ENCODE measurements around the gene SHISA5. TPM values are rescaled to one million over a fixed set of nuclear protein-coding genes. Genes with fewer than 3 reads are reported as not detected.

The SHISA5 gene
- total and polyA plus RNA-seq, 2 experiments from 2014 or later = 86.0 to 92.3 TPM

DNA sequence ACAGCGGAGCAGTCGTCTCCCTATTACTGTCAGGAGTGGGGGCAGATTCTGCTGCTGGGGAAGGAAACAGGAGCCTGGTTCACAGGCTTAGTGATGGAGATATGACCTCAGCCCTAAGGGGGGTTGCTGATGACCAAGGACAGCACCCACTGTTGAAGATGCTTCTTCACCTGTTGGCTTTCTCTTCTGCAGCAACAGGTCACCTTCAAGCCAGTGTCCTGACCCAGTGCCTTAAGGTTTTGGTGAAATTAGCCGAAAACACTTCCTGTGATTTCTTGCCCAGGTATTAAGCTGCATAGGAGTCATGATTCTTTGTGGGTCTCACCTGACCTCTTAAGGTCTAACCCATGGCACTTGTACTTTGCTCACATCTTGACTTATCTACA, 43.5 kb downstream of the SHISA5 start:
- DNase-seq (ENCODE audit: low read depth in 1 of 2, low spot score in 1 of 2) = no peak
- H3K27ac ChIP-seq = no peak overlapping the region
- H3K4me3 ChIP-seq = no peak overlapping the region
- H3K4me1 ChIP-seq (ENCODE audit: low read depth) = peaks cover 3% of the 10 kb centered on the region
- TF ChIP-seq, protein P1, sequence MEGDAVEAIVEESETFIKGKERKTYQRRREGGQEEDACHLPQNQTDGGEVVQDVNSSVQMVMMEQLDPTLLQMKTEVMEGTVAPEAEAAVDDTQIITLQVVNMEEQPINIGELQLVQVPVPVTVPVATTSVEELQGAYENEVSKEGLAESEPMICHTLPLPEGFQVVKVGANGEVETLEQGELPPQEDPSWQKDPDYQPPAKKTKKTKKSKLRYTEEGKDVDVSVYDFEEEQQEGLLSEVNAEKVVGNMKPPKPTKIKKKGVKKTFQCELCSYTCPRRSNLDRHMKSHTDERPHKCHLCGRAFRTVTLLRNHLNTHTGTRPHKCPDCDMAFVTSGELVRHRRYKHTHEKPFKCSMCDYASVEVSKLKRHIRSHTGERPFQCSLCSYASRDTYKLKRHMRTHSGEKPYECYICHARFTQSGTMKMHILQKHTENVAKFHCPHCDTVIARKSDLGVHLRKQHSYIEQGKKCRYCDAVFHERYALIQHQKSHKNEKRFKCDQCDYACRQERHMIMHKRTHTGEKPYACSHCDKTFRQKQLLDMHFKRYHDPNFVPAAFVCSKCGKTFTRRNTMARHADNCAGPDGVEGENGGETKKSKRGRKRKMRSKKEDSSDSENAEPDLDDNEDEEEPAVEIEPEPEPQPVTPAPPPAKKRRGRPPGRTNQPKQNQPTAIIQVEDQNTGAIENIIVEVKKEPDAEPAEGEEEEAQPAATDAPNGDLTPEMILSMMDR (IDR thresholded peaks at IDR 0.05; ENCODE audit: low read depth, low read length) = no peak
- H3K9me3 ChIP-seq (ENCODE audit: low read depth) = no peaks in the 10 kb centered on the region
- peaks cover 35% of the 10 kb centered on the region for H3K36me3 ChIP-seq
- H3K27me3 ChIP-seq = no peaks in the 10 kb centered on the region

DNA sequence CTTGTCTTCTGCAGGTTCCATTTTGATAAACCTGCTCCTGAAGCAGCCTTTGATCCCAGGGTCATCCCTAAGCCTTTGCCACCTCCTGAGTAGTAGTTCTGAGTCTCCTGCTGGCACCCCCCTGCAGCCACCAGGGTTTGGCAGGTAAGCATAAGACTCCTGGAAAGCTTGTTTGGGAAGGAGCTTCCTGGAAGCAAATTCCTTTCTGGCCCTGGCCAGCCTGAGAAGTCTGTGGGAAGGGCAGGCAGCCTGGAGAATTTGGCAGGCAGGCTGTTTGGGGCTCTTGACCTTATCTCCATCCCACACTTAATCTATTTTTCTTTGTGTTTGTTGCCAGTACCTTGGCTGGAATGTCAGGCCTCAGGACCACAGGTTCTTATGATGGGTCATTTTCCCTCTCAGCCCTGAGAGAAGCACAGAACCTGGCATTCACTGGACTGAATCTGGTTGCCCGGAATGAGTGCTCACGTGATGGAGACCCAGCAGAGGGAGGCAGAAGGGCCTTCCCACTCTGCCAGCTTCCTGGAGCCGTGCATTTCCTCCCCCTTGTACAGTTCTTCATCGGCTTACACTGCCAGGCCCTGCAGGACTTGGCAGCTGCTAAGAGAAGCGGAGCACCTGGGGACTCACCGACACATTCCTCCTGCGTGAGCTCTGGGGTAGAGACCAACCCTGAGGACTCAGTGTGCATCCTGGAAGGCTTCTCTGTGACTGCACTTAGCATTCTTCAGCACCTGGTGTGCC, 44.0 kb downstream of the SHISA5 start:
- Histone ChIP-seq H3K36me3 (peaks cover 38% of the 10 kb centered on the region), H3K27ac (no peak overlapping the region), H3K9me3 (ENCODE audit: low read depth) (no peaks in the 10 kb centered on the region), H3K4me3 (no peak overlapping the region), H3K4me1 (ENCODE audit: low read depth) (no peaks in the 10 kb centered on the region), H3K27me3 (no peaks in the 10 kb centered on the region)
- TF ChIP-seq, protein P1 (IDR thresholded peaks at IDR 0.05; ENCODE audit: low read depth, low read length) = no peak
- no peak for DNase-seq (ENCODE audit: low read depth in 1 of 2, low spot score in 1 of 2)

DNA sequence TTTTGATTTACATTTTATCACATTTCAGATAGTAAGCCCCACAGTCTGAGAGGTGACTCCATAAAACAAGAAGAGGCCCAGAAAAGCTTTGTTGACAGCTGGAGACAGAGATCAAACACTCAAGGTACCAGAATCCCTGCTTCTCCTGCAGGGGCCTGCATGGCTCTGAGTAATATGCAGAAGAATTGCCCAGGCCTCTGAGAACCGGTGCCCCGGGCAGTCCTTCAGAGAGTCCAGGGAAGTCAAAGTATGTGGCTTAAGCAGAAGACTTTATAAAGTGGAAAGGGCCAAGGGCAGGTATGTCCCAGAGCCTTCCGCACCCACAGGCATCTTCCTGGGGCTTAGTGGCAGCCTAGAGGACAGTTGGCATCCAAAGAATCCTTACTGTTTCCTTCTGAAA, 44.6 kb downstream of the SHISA5 start:
- Histone ChIP-seq H3K4me3 (no peak overlapping the region), H3K27ac (no peak overlapping the region), H3K9me3 (ENCODE audit: low read depth) (no peaks in the 10 kb centered on the region), H3K36me3 (peaks cover 39% of the 10 kb centered on the region), H3K4me1 (ENCODE audit: low read depth) (no peaks in the 10 kb centered on the region), H3K27me3 (no peaks in the 10 kb centered on the region)
- TF ChIP-seq, protein P1 (IDR thresholded peaks at IDR 0.05; ENCODE audit: low read depth, low read length) = no peak
- no peak for DNase-seq (ENCODE audit: low read depth in 1 of 2, low spot score in 1 of 2)

DNA sequence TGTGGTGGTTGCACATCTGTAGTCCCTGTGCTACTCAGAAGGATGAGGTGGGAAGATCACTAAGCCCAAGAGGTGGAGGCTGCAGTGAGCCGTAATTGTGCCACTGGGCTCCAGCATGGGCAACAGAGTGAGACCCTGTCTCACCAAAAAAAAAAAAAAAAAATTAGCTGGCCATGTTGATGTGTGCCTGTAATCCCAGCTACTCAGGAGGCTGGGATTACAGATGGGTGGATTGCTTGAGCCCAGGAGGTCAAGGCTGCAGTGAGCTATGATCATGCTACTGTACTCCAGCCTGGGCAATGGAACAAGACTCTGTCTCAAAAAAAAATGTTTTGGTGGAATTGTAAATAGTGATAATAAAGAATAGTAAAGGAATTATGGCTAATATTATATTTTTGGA, 47.5 kb downstream of the SHISA5 start:
- no peaks in the 10 kb centered on the region for H3K27me3 ChIP-seq
- H3K27ac ChIP-seq = no peak overlapping the region
- no peaks in the 10 kb centered on the region for H3K9me3 ChIP-seq (ENCODE audit: low read depth)
- DNase-seq (ENCODE audit: low read depth in 1 of 2, low spot score in 1 of 2) = no peak
- H3K4me1 ChIP-seq (ENCODE audit: low read depth) = no peaks in the 10 kb centered on the region
- TF ChIP-seq, protein P1 (IDR thresholded peaks at IDR 0.05; ENCODE audit: low read depth, low read length) = no peak
- H3K36me3 ChIP-seq = peaks cover 50% of the 10 kb centered on the region
- no peak overlapping the region for H3K4me3 ChIP-seq

DNA sequence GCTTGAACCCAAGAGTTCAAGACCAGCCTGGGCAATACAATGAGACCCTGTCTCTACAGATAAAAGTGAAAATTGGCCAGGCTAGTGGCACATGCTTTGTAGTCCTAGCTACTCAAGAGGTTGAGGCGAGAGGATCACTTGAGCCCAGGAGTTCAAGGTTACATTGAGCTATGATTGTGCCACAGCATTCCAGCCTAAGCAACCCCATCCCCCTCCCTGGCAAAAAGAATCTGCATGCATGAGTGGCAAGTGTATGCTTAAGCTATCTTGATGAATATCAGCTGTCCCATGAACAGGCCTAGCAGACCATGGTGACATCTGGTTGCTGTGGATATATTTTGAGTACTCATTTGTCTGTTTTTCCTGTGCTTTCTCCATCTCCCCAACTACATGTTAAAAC, 52.7 kb downstream of the SHISA5 start:
- no peak overlapping the region for H3K4me3 ChIP-seq
- no peak for DNase-seq (ENCODE audit: low read depth in 1 of 2, low spot score in 1 of 2)
- no peak overlapping the region for H3K27ac ChIP-seq
- H3K27me3 ChIP-seq = no peaks in the 10 kb centered on the region
- H3K9me3 ChIP-seq (ENCODE audit: low read depth) = no peaks in the 10 kb centered on the region
- H3K4me1 ChIP-seq (ENCODE audit: low read depth) = peaks cover 6% of the 10 kb centered on the region
- peaks cover 23% of the 10 kb centered on the region for H3K36me3 ChIP-seq
- TF ChIP-seq, protein P1 (IDR thresholded peaks at IDR 0.05; ENCODE audit: low read depth, low read length) = no peak
